ENCODE measurements around the gene C14orf119. TPM values are rescaled to one million over a fixed set of nuclear protein-coding genes. Genes with fewer than 3 reads are reported as not detected.

C14orf119 gene
- total RNA-seq, 1 donor from 2014 or later = 35.3 TPM

GRCh38 chr14:23146980-23147379 lies 51.7 kb downstream of the C14orf119 start:
- Mint-ChIP-seq H3K4me1 (no peaks in the 10 kb centered on the region), H3K36me3 (ENCODE audit: low read depth) (no peaks in the 10 kb centered on the region), H3K27ac (no peak overlapping the region), H3K9me3 (no peaks in the 10 kb centered on the region), H3K4me3 (no peak overlapping the region), H3K27me3 (peaks cover 5% of the 10 kb centered on the region)
- ChIA-PET POLR2A (no interaction called here), CTCF (no interaction called here)
- no peak for TF ChIP-seq CTCF (IDR thresholded peaks at IDR 0.05)
- intact Hi-C loops (cut with micrococcal nuclease) = no loop called here
- no peak for DNase-seq
- ATAC-seq (ENCODE audit: low read depth) = no peak

GRCh38 chr14:23147676-23148075 lies 52.4 kb downstream of the C14orf119 start:
- TF ChIP-seq CTCF (IDR thresholded peaks at IDR 0.05) = no peak
- intact Hi-C loops (cut with micrococcal nuclease) = no loop called here
- Mint-ChIP-seq H3K4me1 (no peaks in the 10 kb centered on the region), H3K9me3 (no peaks in the 10 kb centered on the region), H3K4me3 (no peak overlapping the region), H3K27me3 (peaks cover 5% of the 10 kb centered on the region), H3K27ac (no peak overlapping the region), H3K36me3 (ENCODE audit: low read depth) (no peaks in the 10 kb centered on the region)
- no peak for DNase-seq
- ChIA-PET POLR2A (no interaction called here), CTCF (no interaction called here)
- no peak for ATAC-seq (ENCODE audit: low read depth)

GRCh38 chr14:23148591-23149249 lies 53.4 kb downstream of the C14orf119 start:
- Mint-ChIP-seq H3K4me3 (no peak overlapping the region), H3K36me3 (ENCODE audit: low read depth) (no peaks in the 10 kb centered on the region), H3K27me3 (peaks cover 5% of the 10 kb centered on the region), H3K4me1 (no peaks in the 10 kb centered on the region), H3K9me3 (no peaks in the 10 kb centered on the region), H3K27ac (no peak overlapping the region)
- CTCF ChIA-PET = no interaction called here
- ATAC-seq (ENCODE audit: low read depth) = no peak
- intact Hi-C loops (cut with micrococcal nuclease) = no loop called here
- no peak for TF ChIP-seq CTCF (IDR thresholded peaks at IDR 0.05)
- DNase-seq = no peak
- POLR2A ChIA-PET = no interaction called here

- TF ChIP-seq CTCF (IDR thresholded peaks at IDR 0.05) = no peak
- H3K27me3 Mint-ChIP-seq = peaks cover 5% of the 10 kb centered on the region
- ChIA-PET CTCF (no interaction called here), POLR2A (no interaction called here)
- ATAC-seq (ENCODE audit: low read depth) = no peak
- H3K27ac Mint-ChIP-seq = no peak overlapping the region
- no peaks in the 10 kb centered on the region for H3K4me1 Mint-ChIP-seq
- no peaks in the 10 kb centered on the region for H3K9me3 Mint-ChIP-seq
- intact Hi-C loops (cut with micrococcal nuclease) = no loop called here
- no peak for DNase-seq
- H3K4me3 Mint-ChIP-seq = no peak overlapping the region
- H3K36me3 Mint-ChIP-seq (ENCODE audit: low read depth) = no peaks in the 10 kb centered on the region
Measured at GRCh38 chr14:23149745-23150144, 54.4 kb downstream of the C14orf119 start.

Other genes starting within 250 kb of the C14orf119 start
- 83.2 and 83.3 TPM in 2 replicates for gene LRP10, start 223.8 kb upstream of the C14orf119 start, total RNA-seq
- gene REM2, start 212.3 kb upstream of the C14orf119 start, total RNA-seq = 0.71 and 1.4 TPM in 2 replicates
- 130 and 131 TPM in 2 replicates for gene RBM23, start 176.4 kb upstream of the C14orf119 start, total RNA-seq
- 75.3 and 96.5 TPM in 2 replicates for gene PRMT5, start 166.1 kb upstream of the C14orf119 start, total RNA-seq
- gene HAUS4, start 138.4 kb upstream of the C14orf119 start, total RNA-seq = 28.4 and 33.2 TPM in 2 replicates
- gene AJUBA, start 113.0 kb upstream of the C14orf119 start, total RNA-seq = 0.29 and 0.67 TPM in 2 replicates
- 13.5 and 14.0 TPM in 2 replicates for gene C14orf93, start 85.4 kb upstream of the C14orf119 start, total RNA-seq
- gene PSMB5, start 60.6 kb upstream of the C14orf119 start, total RNA-seq = 53.3 and 67.5 TPM in 2 replicates
- gene PSMB11, start 53.3 kb upstream of the C14orf119 start, total RNA-seq = not detected in 2 replicates
- gene CDH24, start 38.0 kb upstream of the C14orf119 start, total RNA-seq = 0.73 and 1.3 TPM in 2 replicates
- 238 and 263 TPM in 2 replicates for gene ACIN1, start 369 bp upstream of the C14orf119 start, total RNA-seq
- not detected in 2 replicates for gene CIROP, start 9.5 kb downstream of the C14orf119 start, total RNA-seq
- gene CEBPE, start 23.8 kb downstream of the C14orf119 start, total RNA-seq = 0.17 and 0.20 TPM in 2 replicates
- 0.76 and 1.8 TPM in 2 replicates for gene SLC7A8, start 88.2 kb downstream of the C14orf119 start, total RNA-seq
- gene RNF212B, start 142.4 kb downstream of the C14orf119 start, total RNA-seq = not detected in 2 replicates
- gene HOMEZ, start 190.6 kb downstream of the C14orf119 start, total RNA-seq = 10.8 and 11.5 TPM in 2 replicates
- gene PPP1R3E, start 207.4 kb downstream of the C14orf119 start, total RNA-seq = 23.4 and 28.9 TPM in 2 replicates
- gene BCL2L2, start 211.3 kb downstream of the C14orf119 start, total RNA-seq = 10.4 and 11.8 TPM in 2 replicates
- 259 and 264 TPM in 2 replicates for gene PABPN1, start 226.0 kb downstream of the C14orf119 start, total RNA-seq